HG03135 (cell line): Measurements from ENCODE around the gene TELO2.
"Not testable (repeated sequence)": the region's sequence is repeated elsewhere in the genome, so short reads cannot be mapped to it uniquely, and the experiment has no call there.

Source experiments
- ATAC-seq: cut with Tn5 transposase; IDR thresholded peaks from one replicate; pipeline ENCODE4 v1.9.1; 2021; ENCODE audit warnings: mild to moderate bottlenecking, moderate library complexity; ENCODE audit not compliant: unreplicated experiment

The TELO2 gene

GRCh38 chr16:1474796-1475551 is 18.2 kb upstream of the TELO2 start, which contains the start of gene CLCN7:
CLCN7 (minus strand) TSS chr16:1475028; CDS start chr16:1474974, 54 bp downstream.
- peak; percentile 86 for ATAC-seq

GRCh38 chr16:1475552-1476114 is 17.5 kb upstream of the TELO2 start:
- ATAC-seq: no peak

GRCh38 chr16:1477033-1477432 is 16.1 kb upstream of the TELO2 start:
- no peak for ATAC-seq

GRCh38 chr16:1478937-1479336 is 14.2 kb upstream of the TELO2 start:
- ATAC-seq: not testable (repeated sequence)

GRCh38 chr16:1481906-1482835 is 11.0 kb upstream of the TELO2 start:
- no peak for ATAC-seq

- no peak for ATAC-seq
Observed at GRCh38 chr16:1485847-1486496, 7.2 kb upstream of the TELO2 start.

GRCh38 chr16:1486551-1487390 is 6.4 kb upstream of the TELO2 start:
- ATAC-seq: no peak

GRCh38 chr16:1487395-1488053 is 5.6 kb upstream of the TELO2 start:
- no peak for ATAC-seq

- no peak for ATAC-seq
Observed at GRCh38 chr16:1488054-1488601, 5.0 kb upstream of the TELO2 start.

- no peak for ATAC-seq
Observed at GRCh38 chr16:1488619-1489018, 4.5 kb upstream of the TELO2 start, which contains the start of gene PTX4. PTX4 (minus strand) TSS chr16:1488944; CDS start chr16:1488909, 35 bp downstream.

- no peak for ATAC-seq
Observed at GRCh38 chr16:1489077-1489476, 4.1 kb upstream of the TELO2 start.

GRCh38 chr16:1491327-1491726 is 1.8 kb upstream of the TELO2 start:
- no peak for ATAC-seq

GRCh38 chr16:1492082-1492922 is 858 bp upstream of the TELO2 start:
- ATAC-seq: no peak

- ATAC-seq: no peak
Observed at GRCh38 chr16:1493746-1494094, 560 bp downstream of the TELO2 start.

- ATAC-seq: no peak
Observed at GRCh38 chr16:1494129-1494640, 1.0 kb downstream of the TELO2 start.

- ATAC-seq: no peak
Observed at GRCh38 chr16:1494711-1495110, 1.6 kb downstream of the TELO2 start.

GRCh38 chr16:1495211-1495888 is 2.2 kb downstream of the TELO2 start:
- no peak for ATAC-seq

GRCh38 chr16:1495889-1496262 is 2.7 kb downstream of the TELO2 start:
- ATAC-seq: no peak
